CD4-positive, alpha-beta T cell treated with Interleukin-17A for 1 hour (primary cell): Measurements from ENCODE around the gene ELP5.

Experiments used
- DNase-seq: peaks from one replicate; pipeline ENCODE4 v3.0.0-alpha.2; 2020

The ELP5 gene, protein sequence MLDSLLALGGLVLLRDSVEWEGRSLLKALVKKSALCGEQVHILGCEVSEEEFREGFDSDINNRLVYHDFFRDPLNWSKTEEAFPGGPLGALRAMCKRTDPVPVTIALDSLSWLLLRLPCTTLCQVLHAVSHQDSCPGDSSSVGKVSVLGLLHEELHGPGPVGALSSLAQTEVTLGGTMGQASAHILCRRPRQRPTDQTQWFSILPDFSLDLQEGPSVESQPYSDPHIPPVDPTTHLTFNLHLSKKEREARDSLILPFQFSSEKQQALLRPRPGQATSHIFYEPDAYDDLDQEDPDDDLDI

GRCh38 chr17:7252176-7253043, at the start of gene ELP5:
TSS of gene ELP5 (plus strand) at chr17:7252215. CDS start at chr17:7252551, 336 bp downstream.
- DNase-seq = peak; percentile 91

DNA sequence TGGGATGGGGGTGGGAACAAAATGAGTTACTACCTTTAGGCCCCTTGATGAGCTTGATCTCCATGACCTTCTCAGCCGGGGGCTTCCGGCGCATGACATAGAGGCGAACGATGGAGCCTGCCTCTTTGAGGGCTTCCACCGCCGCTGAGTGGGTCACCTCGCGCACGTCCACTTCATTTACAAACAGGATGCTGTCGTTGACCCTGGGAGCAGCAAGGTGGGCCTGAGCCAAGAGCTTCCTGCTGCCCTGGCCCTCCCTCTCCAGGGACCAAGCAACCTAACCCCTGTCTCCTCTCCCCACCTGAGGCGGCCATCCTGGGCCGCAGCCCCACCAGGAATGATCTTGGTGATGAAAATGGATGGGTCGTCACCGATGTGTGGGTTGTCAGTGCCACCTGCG, 48.6 kb upstream of the ELP5 start:
- no peak for DNase-seq

- no peak for DNase-seq
These were observed 47.7 kb upstream of the ELP5 start for GRCh38 chr17:7204336-7204735.

DNA sequence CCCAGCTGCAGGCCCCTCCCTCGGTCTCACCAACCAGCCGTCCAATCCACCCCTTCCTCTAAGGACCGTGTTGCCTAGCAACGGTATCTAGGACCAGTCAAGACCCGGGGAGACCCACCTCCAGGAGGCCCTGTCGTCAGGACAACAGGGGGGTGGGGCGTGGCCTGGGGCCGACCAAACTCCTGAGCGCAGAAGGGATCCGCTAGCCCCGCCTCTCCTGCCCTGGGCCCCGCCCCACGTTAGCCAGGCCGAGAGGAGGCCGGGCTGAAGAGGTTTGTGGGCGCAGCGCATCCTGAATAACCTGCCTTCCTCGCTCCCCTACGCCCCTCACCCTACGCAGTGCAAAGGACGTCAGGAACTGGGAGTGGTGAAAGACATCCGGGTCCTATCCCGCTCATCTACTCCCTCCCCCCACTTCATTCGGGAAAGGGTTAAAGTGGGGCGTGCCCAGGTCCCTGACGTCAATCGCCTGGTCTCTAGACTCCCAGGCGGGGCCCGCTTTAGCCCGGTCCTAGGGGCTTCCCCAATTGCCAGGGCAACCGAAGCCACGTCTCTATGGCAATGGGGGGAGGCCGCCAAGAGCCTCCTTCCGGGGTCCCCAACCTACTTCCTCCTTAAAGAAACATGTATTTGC, 47.1 kb upstream of the ELP5 start:
- DNase-seq = peak; percentile 99

DNA sequence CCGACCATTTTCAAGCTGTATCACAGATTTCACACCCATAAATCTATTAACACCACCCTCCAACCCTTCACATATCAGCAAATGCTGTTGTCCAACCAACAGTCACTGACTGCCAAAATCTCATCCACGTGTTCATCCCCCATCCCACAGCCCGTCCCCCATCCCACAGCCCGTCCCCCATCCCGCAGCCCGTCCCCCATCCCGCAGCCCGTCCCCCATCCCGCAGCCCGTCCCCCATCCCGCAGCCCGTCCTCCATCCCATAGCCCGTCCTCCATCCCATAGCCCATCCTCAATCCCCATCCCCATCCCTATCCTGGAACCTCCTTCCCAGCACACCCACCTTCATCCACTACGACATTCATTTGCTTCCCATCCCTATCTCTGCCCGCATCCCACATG, 46.5 kb upstream of the ELP5 start:
- no peak for DNase-seq

DNA sequence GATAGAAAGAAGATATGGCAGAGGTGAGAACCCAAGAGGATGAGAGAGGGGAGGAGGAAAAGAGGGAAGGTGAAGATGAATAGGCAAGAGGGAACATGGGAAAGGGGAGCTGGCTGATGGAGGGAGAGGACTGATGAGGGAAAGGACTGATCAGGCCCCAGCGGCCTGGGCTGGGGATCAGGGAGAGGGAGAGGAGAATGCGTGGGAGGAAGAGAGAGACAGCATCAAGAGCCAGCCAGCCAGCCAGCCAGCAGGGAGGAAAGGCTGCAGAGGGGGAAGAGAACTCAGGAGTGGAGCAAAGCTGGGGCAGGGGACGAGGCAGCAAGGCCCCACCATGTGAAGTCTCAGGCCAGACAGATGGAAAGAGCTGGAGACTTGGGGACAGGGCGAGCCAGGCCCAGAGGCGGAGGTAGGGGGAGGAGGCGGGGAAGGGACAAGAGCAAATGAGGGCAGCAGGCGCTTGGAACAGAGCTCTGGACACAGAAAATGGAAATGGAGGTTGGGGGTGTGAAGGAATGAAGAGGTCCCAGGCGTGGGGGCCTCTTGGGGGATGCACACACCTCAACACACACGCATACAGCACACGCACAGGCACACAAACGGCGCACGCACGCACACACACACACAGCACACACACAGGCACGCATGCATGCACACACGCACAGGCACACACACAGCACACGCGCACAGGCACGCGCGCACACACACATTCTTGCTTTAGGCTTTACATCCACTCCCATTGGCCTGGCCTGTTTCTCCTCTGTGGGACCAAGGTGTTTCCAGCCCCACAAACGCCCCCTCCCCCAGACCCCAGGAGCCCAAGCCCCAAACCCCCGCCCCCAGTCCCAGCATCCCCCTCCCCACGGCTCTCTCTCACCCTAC, 44.7 kb upstream of the ELP5 start:
- no peak for DNase-seq

DNA sequence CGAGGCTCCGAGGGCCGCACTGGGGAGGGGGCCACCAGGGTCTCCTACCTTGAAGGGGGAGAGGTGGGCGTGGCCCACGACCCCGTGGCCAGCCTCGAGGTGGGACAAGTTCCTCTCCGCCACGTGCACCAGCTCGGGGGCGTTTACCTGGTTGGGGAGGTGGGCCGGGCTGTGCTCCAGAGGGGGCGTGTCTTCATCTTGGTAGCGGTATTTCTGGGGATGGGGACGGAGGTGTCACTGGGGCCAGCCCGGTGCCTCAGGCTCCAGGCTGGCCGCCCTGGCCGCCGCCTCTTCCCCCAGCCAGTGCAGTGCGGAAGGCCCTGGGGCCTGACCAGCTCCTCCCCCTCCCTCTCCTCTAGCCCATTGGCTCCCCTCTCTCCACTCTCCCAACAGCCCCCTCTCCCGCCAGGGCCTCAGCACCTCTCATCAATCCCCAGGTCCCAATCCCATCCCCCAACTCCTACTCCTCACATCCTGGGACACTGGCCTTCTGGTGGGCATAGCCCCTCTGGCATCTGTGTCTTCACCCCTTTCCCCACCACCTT, 43.9 kb upstream of the ELP5 start:
- DNase-seq = no peak

GRCh38 chr17:7208754-7209460, 43.1 kb upstream of the ELP5 start:
- DNase-seq = no peak

DNA sequence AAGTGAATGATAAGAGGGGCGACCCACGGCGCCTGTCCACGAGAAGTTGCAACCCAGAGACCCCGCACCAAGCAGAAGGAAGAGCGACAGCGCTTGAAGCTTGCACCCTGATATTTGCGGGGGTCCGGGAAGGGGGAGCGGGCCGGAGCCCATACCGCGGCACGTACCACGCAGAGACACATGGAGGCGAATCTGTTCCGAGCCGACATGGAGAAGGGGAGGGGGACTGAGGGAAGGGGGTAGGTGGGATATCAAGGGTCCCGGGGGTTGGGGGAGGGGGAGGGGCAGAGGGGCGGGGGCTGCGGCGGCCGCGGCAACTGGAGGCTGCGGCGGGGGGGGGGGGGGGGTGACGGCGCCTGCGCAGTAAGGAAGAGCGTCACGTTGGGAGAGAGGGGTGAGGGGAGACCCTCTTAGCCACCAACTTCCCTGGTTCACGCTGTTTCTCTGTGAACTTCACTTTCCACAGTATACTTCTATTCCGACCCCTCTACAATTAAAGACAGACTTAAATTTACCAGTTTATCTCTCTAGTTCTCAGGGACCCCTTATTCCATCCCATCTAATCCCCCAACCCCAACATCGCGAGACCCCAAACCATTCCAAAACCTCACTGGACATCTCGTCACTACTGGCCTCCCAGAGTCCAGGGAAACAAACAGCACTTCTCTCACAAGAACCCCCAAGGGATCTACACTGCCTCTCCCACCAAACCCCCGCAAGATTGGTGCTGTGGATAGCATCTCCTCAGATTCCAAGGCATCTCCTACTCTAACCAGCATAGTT, 40.3 kb upstream of the ELP5 start:
- DNase-seq = no peak

GRCh38 chr17:7213895-7214299, 38.1 kb upstream of the ELP5 start:
- peak; percentile 92 for DNase-seq

DNA sequence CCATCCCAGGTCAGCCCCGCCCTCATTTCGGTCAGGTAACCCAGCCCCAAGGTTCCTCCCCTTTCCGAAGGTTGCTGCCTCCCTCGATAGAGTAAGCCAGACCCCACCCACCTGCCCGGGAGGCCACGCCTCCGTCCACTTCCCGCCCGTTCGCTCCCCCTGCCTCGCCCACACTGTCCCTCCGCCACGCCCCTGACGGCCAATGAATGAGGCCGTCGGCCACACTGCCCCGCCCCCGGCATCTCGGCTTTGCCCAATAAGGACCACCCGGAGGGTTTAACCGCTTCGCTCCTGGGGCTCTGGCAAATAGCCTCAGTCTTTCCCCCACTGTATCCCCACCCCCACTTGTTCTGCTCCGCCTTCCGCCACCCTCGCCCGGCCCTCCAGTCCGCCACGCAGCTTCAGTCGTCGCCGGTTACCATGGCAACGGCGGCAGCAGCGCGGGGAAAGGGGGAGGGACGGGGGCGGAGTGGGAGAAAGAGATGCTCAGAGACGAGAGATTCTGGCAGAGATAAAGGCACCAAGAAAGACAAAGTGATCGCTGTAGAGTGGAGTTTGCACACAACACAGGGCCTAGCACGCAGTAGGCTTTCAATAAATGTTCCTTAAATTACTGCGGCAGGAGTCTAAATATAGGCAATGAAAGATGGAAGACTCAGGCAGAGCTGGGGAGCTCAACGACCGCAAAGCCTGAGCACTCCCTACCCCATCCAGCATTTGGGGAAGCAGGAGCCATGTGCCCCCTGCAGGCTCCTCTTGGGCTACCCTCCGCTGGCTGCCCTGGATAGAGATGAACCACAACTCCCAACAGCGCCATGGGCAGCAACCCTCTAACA, 37.5 kb upstream of the ELP5 start:
- peak; percentile 100 for DNase-seq

DNA sequence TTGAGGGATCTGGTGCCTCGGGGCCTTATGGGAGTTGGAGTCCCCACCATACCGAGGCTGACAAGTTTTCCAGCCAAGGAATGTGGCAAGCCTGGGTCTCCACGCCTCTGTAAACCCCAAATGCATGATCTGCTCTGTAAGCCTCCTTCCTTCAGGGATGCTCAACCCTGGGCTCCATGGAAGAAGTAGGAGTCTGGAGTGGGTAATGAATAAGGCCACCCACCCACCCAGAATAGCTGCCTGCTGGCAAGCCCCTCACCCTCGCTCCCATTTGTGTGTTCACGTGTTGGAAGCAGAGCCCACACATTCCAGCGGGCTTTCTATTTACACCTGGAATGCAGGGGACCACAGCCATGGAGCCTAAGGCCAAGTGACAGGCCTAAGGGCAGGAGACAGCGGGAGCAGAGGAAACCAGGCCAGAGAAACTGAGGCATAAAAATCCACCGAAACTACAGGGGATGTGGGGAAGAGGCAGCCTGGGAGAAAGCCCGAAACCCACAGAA, 36.8 kb upstream of the ELP5 start:
- no peak for DNase-seq

- peak; percentile 30 for DNase-seq
These were observed 36.3 kb upstream of the ELP5 start for GRCh38 chr17:7215652-7216180.

DNA sequence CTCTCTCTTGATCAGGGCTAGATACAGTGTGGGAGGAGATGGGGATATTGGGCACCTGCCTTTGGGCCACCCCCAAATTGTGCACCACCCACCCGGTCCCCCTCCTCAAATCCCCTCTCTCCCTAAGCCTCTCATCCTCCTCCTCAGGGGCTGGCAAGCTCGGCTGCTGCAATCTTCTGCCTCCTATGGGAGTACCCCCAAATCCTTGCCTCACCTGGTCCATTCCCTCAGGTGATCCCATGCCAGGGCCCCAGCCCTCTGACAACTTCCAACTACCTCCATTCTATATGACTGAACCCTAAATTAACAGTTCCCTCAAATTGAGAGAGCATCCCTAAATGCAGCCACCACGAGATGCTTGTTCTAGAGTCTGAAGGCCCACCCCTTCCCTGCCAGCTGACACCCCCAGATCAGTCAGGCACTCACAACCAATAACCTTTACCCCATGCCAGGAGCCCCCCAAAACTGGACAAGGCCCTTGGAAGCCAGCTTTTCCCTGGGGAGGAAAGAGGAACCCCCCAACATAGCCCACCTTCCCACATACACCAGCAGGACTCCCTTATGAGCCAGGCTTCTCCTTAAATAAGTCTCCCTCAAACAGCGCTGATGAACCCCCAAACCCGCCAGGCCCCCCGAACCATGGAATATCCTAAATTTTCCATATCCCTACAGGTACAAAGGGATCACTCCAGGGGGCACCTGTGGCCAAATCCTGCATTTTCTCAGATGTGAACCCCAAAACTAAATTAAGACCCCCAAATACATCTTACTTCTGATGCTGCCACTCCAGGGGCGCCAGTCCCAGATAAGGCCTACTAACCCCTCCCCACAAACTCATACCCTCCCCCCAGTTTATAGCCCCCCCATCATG, 35.5 kb upstream of the ELP5 start:
- no peak for DNase-seq

GRCh38 chr17:7217113-7217987, 34.7 kb upstream of the ELP5 start:
- peak; percentile 34 for DNase-seq

DNA sequence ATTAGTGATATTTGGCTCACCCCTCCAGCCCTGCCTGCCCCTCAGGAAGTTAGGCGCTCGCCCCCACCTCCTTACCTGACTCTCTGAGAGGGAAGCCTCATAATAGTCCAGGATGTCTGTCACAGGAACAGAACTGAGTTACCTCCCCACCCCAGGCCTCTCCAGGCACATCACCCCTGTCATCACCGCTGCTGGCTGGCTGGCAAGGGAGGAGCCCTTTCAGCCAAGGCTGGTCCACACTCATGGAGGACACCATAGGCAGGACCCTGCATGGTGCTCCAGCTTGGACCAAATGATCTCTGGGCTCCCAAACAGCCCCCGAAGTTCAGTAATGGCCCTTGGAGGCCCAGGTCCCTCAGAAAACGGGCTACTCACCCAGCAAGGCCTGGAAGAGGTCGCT, 33.8 kb upstream of the ELP5 start:
- no peak for DNase-seq

DNA sequence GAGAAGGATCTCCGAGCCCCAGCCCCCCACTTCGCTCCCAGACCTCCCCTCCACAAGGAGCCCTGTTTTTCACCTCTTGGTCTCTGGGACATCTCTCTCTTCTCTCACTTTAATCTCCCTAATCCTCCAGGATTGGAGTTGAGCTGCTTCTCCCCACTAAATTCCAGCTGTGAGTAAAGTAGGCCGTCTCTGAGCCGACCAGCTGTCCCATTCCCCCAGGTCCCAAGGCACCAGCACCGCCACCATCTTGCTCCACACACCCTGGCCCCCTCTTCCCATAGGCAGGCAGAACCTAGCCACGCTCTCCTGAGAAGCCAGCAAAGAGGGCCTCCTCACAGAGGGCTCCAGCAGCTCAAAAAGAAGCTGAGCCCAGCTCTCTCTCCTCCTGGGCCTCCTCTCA, 33.3 kb upstream of the ELP5 start:
- DNase-seq = no peak
